ENCODE measurements around the gene BCL11A.

Gene BCL11A

DNA sequence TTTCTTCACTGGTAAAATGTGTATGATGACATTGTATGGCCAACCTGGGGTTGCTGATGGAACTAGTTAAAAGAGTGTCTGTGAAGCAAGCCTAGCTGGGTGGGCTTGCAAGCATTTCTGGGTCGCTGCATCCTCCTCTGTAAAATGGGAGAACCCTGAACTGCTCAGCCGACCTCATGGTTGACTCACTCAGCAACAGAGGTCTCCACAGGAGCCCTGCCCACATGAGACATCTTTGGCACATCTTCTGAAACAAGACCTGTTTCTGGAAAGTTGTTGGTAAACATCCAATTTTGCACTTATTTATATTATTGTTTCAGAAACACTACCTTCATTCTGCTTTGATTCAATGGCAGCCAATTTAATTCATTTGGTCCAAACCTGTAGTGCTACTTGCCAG, 52.6 kb downstream of the BCL11A start:
- no peak for DNase-seq

DNA sequence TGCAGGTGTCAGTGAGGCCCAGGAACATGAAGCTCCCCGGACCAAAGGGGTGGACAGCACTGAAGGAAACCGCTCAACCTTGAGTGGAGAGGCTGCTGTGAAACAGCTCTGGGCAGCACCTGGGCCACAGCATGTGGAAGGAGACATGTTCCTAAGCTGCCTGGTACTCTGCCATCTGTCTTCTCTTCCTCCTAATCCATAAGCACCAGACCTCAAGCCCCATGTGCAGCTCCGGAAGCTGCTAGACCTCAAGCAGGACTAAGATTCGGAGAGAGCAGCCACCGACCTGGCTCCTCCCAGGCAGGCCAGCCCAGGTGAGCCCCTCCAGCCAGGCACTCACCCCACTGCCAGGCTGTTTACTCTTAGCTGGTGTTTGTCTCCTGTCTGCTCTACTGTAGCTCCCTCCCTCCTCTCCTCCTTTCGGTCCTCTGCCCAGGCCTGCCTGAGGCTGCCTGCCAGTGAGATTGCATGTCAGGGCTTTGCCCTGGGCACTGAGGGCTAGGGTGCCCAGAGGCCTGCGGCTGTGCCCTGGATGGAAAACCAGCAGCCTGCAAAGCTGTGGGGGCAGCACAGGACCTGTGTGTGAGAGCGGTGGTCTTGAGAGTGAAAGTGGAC, 53.7 kb downstream of the BCL11A start:
- DNase-seq: no peak

DNA sequence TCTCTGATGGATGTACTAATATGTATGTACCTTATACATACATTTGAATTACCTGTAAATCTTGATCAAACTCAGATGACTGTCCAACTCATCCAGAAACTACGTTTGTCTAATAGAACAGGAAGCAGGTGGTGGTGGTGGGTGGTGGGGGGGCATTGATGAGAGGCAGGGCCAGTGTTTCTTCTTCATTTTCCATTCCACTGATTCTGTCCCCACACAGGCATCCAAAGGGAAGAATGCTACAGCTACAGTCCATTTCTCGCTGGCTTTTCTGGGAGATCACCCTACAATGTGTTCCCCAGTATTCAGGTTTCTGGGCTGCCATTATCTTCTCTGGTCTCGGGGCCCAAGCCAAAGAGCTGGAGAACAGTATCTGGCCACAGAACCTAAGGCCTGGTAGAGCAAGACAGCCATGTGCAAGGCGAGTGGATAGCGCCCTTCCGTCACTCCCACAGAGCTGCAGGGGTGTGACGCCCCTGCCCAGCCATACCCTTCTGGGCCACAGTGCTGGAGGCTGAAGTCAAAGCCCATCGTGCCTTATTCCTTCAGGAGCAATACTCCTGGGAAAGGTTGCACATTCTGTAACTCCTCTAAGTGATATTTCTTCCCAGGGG, 54.5 kb downstream of the BCL11A start:
- no peak for DNase-seq

DNA sequence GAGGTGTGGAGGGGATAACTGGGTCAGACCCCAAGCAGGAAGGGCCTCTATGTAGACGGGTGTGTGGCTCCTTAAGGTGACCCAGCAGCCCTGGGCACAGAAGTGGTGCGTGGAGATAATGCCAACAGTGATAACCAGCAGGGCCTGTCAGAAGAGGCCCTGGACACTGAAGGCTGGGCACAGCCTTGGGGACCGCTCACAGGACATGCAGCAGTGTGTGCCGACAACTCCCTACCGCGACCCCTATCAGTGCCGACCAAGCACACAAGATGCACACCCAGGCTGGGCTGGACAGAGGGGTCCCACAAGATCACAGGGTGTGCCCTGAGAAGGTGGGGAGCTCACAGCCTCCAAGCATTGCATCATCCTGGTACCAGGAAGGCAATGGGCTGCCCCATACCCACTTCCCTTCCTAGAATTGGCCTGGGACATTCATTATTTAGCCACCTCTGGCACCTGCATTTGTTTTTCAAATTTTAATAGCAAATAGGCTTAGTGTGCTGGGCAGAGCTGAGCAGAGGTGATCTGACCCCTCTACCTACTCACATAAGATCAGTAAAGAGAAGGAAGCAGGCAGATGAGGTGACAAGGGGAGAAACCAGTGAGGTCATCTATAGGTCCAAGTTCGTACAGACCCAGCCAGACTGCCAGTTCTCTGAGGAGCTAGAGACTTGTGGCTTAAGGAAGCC, 55.2 kb downstream of the BCL11A start:
- DNase-seq: no peak

DNA sequence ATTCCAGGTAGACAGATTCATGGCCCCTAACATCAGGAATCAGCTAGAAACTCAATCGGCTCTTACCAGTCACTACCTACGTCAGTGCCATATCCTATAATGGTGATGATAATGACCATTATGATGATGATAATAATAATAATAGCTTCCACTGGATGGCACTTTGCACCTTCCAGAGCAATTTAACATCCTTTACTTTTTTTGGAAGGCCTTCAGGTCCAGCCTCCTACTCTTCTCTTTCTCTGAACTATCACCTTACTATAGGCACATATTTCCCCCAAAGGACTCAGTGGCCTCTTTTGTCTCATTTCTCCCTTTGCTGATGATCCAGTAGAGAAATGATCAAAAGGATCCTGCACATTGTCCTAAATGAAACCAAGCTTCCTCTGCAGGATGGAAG, 56.0 kb downstream of the BCL11A start:
- DNase-seq: no peak

DNA sequence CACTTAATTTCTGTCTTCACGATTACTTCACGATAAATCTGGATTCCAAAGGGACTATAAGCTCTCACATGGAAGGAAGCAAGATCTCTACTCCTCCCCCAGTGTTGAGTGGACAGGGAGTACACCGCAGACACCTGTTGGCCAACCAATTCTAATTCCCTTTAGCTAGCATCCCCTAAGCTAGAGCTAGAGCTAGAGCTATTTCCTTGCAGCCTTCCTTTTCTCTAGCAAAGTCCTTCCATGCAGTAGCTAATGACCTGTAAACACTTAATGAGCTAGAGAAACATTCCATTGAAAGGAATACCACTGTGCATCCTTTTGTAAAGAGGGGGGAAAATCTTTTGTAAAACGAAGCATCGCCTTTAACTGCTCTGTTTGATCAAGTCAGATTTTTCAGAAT, 56.5 kb downstream of the BCL11A start:
- no peak for DNase-seq

DNA sequence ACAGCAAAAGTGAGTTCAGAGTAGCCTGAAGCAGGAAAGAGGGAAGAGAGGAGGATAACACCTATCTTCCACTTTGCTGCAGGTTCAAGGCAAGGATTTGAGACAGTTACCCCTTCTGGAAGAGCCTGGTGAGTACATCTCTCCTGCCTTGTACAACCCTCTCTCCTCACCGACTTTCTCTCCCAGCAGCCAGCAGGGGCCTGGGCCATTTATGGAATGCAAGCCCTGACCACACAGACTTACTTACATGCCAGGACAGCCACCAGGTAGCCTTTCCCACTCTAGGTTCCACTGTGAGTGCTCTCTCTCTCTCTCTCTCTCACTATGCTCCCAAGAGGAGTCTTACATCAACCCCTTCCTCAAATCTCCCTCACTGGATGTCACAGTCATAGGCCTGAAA, 57.0 kb downstream of the BCL11A start:
- DNase-seq: no peak

DNA sequence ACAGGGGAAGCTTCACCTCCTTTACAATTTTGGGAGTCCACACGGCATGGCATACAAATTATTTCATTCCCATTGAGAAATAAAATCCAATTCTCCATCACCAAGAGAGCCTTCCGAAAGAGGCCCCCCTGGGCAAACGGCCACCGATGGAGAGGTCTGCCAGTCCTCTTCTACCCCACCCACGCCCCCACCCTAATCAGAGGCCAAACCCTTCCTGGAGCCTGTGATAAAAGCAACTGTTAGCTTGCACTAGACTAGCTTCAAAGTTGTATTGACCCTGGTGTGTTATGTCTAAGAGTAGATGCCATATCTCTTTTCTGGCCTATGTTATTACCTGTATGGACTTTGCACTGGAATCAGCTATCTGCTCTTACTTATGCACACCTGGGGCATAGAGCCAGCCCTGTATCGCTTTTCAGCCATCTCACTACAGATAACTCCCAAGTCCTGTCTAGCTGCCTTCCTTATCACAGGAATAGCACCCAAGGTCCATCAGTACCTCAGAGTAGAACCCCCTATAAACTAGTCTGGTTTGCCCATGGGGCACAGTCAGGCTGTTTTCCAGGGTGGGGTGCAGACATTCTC, 58.3 kb downstream of the BCL11A start:
- no peak for DNase-seq

DNA sequence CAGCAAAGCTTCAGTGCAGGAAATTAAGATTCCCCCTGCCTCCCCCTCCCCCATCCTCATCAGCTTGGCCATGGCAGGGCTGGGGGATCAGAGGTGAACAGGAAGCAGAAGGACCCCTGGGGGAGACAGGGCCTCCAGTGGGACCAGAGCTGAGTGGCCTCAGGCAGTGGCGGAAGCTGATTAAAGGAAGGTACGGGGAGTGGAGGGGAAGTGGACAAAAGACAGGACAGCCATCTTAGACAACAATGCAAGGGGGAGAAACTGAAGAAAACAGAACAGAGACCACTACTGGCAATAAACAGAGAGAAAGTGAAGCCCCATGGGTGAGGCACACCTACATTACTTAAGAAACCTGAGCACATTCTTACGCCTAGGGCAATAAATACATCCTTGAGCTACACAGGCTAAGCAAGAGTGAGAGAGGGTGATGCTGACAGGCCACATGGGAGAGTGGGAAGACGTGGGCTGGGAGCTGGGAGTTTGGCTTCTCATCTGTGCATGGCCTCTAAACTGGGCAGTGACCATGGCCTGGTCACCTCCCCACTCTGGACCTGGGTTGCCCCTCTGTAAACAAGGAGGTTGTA, 59.6 kb downstream of the BCL11A start:
- DNase-seq: no peak

DNA sequence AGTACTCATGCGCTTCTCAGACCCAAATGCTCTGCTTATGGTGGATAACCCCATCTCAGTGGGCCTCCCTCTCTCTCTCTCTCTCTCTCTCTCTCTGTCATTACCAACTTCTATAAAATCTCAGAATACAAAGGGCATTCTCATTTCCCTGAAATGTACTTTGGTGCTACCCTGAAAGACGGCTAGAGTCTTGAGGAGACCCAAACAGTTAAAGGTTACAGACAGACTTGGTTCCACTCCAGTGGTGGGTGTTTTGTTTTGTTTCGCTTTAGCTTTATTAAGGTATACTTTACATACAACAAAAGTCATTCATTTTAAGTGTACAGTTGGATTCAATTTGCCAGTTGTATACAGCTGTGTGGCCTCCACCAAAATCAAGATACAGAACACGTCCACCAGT, 60.9 kb downstream of the BCL11A start:
- DNase-seq: no peak

DNA sequence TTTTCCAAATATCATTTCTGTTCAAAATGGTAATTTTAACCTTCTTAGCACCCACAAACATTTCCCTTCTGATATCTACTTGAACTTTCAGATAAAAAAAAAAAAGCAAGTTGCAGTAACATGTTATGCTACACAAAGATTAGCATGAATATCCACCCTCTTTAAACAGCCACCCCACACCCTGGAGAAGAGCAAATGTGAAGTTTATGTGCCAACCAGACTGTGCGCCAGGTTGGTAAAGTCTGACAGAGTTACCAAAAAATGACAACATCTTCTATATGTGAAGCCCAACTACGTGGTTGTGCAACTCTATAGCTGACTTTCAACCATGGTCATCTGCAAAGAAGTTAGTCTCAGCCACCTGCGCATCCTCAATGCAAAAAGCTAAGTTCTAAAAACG, 62.6 kb downstream of the BCL11A start:
- no peak for DNase-seq

DNA sequence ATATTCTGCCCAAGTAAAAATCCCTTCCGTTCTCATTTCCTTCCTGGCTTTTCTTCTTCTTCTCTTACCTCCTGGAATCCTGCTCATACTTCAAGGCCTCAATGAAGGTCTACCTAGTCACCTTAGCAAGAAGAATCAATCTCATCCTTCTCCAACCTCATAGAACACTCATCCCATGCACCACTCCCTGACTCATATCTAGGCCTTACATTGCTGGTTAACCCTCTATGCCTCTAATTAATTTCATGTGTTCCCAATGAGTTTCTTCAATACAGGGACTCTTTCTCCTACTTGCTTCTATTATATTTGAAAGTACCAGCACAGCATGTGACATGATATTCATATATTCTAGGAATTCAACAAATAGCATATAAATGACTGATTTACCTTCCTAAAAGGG, 63.0 kb downstream of the BCL11A start:
- no peak for DNase-seq

DNA sequence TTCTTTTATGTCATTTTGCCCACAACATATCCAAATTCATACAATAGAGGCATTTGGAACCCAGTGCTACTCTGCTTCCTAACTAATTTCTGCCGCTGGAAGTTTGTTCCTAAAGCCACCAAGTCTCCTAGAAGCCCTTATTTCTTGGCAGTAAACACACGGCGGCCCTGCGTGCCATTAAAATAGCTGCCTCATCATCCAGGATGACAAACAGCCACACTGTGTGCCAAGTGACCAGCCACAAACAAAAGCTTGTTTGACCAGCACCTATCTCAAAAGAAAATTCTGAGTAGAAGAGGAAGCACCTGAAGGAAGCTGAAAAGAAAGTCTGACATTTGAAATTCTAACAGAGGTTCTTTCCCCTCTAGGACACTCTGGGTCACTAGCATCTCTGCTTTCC, 64.2 kb downstream of the BCL11A start:
- DNase-seq: no peak

DNA sequence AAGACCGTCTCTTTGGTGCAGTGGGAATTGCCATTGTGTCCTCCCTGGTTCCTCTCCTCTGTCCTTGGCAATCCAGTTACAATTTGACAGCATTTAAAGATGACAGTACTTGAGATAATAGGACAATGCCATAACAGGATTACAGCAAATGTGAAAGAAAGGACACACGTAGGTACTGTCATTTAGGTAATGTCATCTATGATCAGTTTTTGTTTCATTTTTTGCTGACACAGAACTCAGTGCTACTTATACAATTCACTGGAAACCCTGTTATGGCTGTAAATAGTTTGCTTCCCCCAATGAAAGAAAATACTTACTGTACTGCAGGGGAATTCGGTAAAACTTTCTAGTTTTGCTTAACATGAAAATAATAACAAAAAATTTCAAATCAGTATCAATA, 65.2 kb downstream of the BCL11A start:
- no peak for DNase-seq

DNA sequence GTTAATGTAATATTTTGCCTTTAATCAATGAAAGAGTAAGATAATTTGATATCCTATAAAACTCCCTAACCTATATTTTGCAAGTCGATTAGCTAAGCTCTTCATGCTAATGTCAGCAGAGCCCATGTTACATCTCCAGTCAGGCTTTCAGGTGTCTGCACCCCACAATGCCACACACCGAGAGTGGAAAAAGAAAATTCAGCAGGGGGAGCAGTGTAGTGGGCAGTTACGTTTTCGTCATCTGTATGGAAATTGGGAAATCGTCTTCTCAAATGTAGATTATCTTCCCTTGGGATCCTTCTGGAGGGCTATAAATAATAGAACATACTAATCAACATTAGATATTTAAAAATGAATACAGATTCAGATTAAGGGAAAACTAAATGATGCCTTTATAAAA, 66.3 kb downstream of the BCL11A start:
- no peak for DNase-seq

DNA sequence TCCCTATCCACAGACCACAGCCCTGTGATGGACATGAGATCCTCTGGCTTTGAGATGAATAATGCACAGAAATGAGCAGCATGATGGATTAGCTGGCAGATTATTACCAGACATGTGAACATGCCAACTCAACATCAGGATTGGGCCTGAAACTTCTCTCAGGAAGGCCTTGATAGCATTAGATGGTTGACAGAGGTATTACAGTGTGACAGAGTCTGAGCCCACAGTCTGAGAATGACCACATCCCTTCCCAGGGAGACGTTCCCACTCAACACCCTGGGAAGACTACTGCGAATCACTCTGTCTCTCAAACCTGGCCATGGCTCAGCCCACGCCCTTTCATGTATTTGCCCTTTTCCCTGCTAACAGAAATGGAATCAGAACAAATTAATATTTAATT, 66.9 kb downstream of the BCL11A start:
- no peak for DNase-seq

DNA sequence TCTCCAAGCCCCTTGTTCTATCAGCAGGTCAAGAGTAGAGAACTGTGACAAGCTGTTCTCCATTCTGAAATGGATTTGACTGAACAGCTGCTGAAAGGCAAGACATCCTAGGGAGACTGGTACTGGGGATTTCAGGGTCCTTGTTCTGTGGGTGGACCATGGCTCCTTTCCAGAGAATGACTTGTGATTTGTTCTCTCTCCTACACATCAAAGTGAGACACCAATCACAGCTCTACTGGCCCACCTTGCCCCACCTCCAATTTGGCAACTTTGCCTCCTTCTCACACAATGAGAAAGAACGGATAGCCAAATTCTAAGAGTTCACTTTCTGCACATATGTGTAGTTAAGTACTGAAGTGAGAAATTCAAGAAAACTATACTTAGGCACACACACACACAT, 67.4 kb downstream of the BCL11A start:
- DNase-seq: no peak

DNA sequence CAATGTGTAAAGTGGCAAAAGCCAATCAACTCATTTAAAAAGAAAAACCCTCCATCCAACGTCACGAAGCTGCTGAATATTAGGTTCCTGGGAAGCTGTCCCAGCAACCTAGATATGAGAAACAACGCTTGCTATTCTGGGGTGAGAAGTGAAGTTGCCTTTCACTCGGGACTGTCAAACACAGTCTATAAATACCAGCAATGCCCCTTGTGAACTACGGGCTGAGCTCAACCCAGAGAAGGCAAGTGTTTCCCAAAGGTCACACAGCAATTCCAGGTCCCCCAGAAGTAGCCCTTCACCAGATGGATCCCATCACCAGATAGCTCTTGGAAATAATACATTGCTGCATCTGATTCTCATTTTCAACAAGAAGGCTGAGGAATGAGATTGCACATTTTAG, 67.9 kb downstream of the BCL11A start:
- DNase-seq: no peak

DNA sequence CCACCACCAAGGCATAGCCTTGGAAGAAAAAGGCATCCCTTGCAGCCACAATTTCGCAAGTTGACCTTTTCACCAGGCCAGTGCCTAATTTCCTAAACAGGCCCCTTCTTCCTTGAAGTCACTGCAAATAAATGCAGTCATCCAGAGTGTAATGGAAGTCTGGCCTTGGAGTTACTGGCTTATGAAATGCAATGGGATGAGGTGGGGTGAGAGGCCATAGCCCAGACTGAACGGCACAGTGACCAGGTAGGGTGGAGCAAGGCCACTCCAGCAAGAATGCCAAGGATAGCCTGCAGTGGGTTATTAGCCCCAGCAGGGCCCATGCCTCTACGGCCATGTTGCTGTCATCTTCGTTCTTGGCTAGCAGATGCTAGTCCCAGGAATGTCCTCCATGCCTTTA, 68.4 kb downstream of the BCL11A start:
- no peak for DNase-seq

DNA sequence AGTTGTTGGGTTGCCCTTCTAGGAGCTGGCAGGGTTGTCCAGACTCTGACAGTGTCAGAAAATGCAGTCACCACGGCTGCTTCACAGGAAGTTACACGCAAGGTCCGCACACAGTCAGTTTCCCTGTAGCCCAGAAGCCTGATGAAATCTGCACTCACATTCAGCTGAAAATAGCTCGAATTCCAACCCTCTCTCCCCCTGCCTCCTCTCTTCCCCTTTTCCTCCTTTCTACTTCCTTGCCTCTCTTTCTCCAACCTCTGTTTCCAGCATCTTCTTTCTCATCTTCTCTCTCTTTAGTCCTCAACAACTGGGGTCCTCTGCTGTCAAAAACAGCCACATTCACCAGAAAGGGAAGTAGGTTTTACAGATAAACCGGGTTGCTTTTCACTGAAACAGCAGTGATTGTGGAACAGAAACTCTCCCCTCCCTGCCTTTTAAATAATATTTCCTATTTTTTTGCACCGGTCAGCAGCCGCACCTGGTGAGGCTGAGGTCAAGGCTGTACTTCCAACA, 69.3 kb downstream of the BCL11A start:
- DNase-seq: no peak

DNA sequence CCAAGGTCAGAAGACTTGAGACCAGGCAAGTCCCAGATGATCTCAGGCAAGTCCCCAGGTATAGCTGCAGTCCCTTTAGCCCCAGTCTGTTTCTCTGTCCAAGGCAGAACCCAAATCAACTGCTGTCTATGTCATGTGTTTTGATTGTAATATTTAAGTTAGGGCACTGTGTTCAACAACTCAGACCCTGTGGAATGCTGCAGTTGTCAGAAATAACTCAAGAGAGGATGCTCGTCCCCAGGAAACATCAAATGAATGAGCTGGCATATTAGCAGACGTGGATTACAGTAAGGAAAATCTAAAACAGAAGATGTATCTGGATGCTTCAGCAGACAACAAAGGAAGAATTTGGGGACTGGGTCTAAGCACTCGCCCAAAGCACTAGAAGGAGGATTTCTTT, 70.1 kb downstream of the BCL11A start:
- no peak for DNase-seq

DNA sequence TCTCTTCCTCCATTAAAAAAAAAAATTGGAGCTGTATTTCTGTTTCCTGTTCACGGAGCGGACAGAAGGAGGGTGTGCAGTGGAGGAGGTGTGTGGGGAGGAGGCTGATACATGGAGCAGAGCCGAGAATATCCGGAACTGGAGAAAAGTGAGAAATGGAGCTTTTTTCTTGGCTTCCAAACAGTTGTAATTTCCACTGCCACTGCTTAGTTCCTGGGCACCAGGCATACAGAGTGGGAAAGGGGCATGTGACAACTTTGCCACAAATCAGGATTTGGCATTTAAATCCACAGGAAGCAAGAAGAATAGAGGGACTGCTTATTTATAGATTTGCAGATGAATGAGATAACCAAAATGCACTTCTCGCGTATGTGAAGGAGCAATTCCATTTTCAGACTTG, 71.2 kb downstream of the BCL11A start:
- DNase-seq: no peak

DNA sequence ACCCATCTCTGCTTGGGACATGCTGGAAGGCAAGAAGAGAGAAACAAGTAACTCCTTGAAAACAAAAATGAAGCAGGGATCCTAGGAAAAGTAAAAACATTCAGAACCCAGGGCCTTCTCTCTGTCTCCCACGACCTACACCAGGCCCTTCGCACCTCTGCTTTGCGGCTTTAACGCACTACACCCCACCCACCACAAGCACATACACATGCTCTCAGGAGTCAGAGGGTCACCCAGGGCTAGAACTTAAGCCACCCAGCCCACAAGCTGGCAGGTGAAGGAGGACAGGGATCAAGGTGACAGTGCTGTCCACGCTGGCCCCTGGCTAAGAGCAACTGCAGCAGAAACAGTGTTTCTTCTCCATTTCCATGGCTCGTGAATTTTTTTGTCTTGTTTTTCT, 72.2 kb downstream of the BCL11A start:
- DNase-seq: no peak
